Measurements from ENCODE around the gene MRPL51. TPM values are rescaled to one million over a fixed set of nuclear protein-coding genes. Genes with fewer than 3 reads are reported as not detected.

Gene MRPL51
- total and polyA plus RNA-seq, 11 donors: 95.6 to 300 (median 223) TPM

- WGBS, 4 donors: 24 to 36% (median 33%) methylated on average over 6 of the region's 6 CpGs
- peaks cover 0 to 60% (median 52%) of the 10 kb centered on the region in 9 donors for H3K36me3 ChIP-seq
- peaks cover 0 to 83% (median 31%) of the 10 kb centered on the region in 12 donors for H3K4me1 ChIP-seq
- no peak overlapping the region for H3K27ac ChIP-seq
- TF ChIP-seq CTCF (IDR thresholded peaks at IDR 0.05) (peak; percentile 72 to 87 (median 82)), POLR2A (IDR thresholded peaks at IDR 0.05) (no peak)
- intact Hi-C loops (cut with DNase I): loop anchor here in 9 of 10 donors (1.0 to 10.0 kb wide), 7 partner anchors 41 to 141 kb away; no protein-coding TSS in a partner anchor
- ATAC-seq (peak in 3 of 4 donors; percentile 15 to 52 (median 39)), DNase-seq (peak in 2 of 5 donors; percentile 53 to 56)
- no peaks in the 10 kb centered on the region for H3K27me3 ChIP-seq
- H3K4me3 ChIP-seq: no peak overlapping the region
- H3K9me3 ChIP-seq: no peaks in the 10 kb centered on the region
These were observed 27.4 kb downstream of the MRPL51 start for GRCh38 chr12:6465467-6466183.

GRCh38 chr12:6464531-6464930 is 28.5 kb downstream of the MRPL51 start:
- WGBS, 4 donors: 90 to 94% (median 92%) methylated on average over 8 of the region's 8 CpGs
- Histone ChIP-seq H3K36me3 (peaks cover 0 to 71% (median 63%) of the 10 kb centered on the region in 9 donors), H3K27me3 (no peaks in the 10 kb centered on the region), H3K9me3 (no peaks in the 10 kb centered on the region), H3K27ac (peak overlapping the region in 2 of 12 donors; percentile 34 to 84), H3K4me3 (no peak overlapping the region), H3K4me1 (peaks cover 0 to 90% (median 27%) of the 10 kb centered on the region in 12 donors)
- DNase-seq (no peak), ATAC-seq (no peak)
- intact Hi-C loops (cut with DNase I): loop anchor here in 7 of 10 donors (2.0 to 10.0 kb wide), 6 partner anchors 40 to 147 kb away; no protein-coding TSS in a partner anchor
- TF ChIP-seq CTCF (IDR thresholded peaks at IDR 0.05): no peak
- TF ChIP-seq POLR2A (IDR thresholded peaks at IDR 0.05): no peak

DNA sequence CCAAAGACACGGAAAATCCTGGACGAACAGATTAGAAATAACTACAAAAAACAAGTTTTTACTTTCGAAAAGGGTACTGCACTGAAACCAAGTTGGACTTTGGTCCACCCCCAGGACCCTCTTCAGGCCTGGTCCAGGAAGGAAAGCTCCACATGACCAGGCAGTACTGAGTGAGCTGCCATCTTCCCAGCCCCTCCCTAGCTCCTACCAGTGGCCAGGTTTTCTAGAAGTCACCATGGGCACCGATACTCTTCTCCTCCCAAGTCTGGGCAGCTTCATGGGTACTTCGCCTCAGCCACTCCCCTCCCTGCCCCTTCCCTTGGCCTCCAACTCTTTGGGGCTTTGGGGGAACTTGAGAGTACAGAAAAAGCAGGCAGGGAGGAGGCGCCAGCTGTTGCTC is 29.2 kb downstream of the MRPL51 start:
- intact Hi-C loops (cut with DNase I): loop anchor here in 7 of 10 donors (2.0 to 10.0 kb wide), 6 partner anchors 39 to 147 kb away; no protein-coding TSS in a partner anchor
- 80 to 89% (median 88%) methylated on average over 6 of the region's 6 CpGs for WGBS, 4 donors
- TF ChIP-seq POLR2A (IDR thresholded peaks at IDR 0.05) (no peak), CTCF (IDR thresholded peaks at IDR 0.05) (no peak)

GRCh38 chr12:6463216-6463615 is 29.8 kb downstream of the MRPL51 start:
- Histone ChIP-seq H3K27ac (peak overlapping the region in 3 of 12 donors; percentile 13 to 84 (median 71)), H3K4me3 (no peak overlapping the region), H3K4me1 (peaks cover 0 to 83% (median 16%) of the 10 kb centered on the region in 12 donors), H3K27me3 (no peaks in the 10 kb centered on the region), H3K36me3 (peaks cover 0 to 84% (median 76%) of the 10 kb centered on the region in 9 donors), H3K9me3 (no peaks in the 10 kb centered on the region)
- ATAC-seq (no peak), DNase-seq (no peak)
- intact Hi-C loops (cut with DNase I): loop anchor here in 4 of 10 donors (5.0 to 10.0 kb wide), 4 partner anchors 41 to 146 kb away; no protein-coding TSS in a partner anchor
- TF ChIP-seq POLR2A (IDR thresholded peaks at IDR 0.05) (no peak), CTCF (IDR thresholded peaks at IDR 0.05) (no peak)
- 65 to 73% (median 72%) methylated on average over 7 of the region's 7 CpGs for WGBS, 4 donors

More for the DNA sequence above, 29.2 kb downstream of the MRPL51 start:
- DNase-seq (no peak), ATAC-seq (no peak)
- Histone ChIP-seq H3K4me1 (peaks cover 0 to 89% (median 21%) of the 10 kb centered on the region in 12 donors), H3K9me3 (no peaks in the 10 kb centered on the region), H3K27ac (peak overlapping the region in 2 of 12 donors; percentile 34 to 84), H3K27me3 (no peaks in the 10 kb centered on the region), H3K4me3 (no peak overlapping the region), H3K36me3 (peaks cover 0 to 78% (median 70%) of the 10 kb centered on the region in 9 donors)

Data from heart left ventricle (tissue), 16 donors.